ENCODE measurements around the gene KDM3A. TPM values are rescaled to one million over a fixed set of nuclear protein-coding genes. Genes with fewer than 3 reads are reported as not detected.

Gene KDM3A
- total RNA-seq, 4 donors from 2014 or later, result 22.5 to 54.3 (median 48.6) TPM

DNA sequence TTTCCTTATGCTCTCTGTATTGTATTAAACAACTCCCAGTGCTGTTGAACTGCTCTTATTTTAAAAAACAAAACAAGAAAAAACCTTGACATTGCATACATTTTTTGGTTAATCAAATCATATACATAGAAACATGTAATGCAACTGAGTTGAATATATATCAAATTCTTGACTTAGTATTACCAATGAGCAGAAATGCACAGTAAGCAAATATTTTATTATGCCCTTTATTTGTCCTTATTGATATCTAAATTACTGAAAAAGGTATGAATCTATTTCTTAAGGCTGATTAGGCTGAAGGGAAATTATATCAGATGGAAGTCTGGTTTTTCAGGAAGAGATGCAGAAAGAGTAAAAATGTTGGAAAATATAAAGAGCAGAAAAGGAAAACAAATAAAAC lies 6.9 kb upstream of the KDM3A start:
- Histone ChIP-seq H3K4me1 (no peaks in the 10 kb centered on the region), H3K27ac (no peak overlapping the region), H3K27me3 (no peaks in the 10 kb centered on the region), H3K4me3 (no peak overlapping the region), H3K36me3 (no peaks in the 10 kb centered on the region), H3K9me3 (peaks cover 0 to 11% of the 10 kb centered on the region in 2 donors)
- TF ChIP-seq, protein P1, sequence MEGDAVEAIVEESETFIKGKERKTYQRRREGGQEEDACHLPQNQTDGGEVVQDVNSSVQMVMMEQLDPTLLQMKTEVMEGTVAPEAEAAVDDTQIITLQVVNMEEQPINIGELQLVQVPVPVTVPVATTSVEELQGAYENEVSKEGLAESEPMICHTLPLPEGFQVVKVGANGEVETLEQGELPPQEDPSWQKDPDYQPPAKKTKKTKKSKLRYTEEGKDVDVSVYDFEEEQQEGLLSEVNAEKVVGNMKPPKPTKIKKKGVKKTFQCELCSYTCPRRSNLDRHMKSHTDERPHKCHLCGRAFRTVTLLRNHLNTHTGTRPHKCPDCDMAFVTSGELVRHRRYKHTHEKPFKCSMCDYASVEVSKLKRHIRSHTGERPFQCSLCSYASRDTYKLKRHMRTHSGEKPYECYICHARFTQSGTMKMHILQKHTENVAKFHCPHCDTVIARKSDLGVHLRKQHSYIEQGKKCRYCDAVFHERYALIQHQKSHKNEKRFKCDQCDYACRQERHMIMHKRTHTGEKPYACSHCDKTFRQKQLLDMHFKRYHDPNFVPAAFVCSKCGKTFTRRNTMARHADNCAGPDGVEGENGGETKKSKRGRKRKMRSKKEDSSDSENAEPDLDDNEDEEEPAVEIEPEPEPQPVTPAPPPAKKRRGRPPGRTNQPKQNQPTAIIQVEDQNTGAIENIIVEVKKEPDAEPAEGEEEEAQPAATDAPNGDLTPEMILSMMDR (IDR thresholded peaks at IDR 0.05), result no peak
- no peak for TF ChIP-seq POLR2A (IDR thresholded peaks at IDR 0.05)
- intact Hi-C loops (cut with DNase I; ENCODE audit: low total_unique reads), result no loop called here
- no peak for DNase-seq

DNA sequence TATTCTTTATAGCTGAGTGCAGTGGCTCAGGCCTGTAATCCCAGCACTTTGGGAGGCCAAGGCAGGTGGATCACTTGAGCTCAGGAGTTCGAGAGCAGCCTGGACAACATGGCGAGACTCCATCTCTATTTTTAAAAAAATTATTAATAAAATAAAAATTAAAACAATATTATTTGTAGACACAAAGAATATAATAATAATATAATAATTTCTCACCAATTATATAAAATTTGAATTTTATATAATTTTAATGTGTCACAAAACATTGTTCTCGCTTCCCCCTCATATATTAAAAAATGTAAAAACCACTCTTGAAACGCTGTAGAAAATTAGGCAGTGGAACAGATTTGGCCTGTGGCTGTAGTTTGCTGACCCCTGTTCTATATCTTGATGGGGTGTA lies 5.6 kb upstream of the KDM3A start:
- Histone ChIP-seq H3K4me3 (no peak overlapping the region), H3K27ac (no peak overlapping the region), H3K9me3 (peaks cover 0 to 24% of the 10 kb centered on the region in 2 donors), H3K4me1 (no peaks in the 10 kb centered on the region), H3K27me3 (no peaks in the 10 kb centered on the region), H3K36me3 (no peaks in the 10 kb centered on the region)
- intact Hi-C loops (cut with DNase I; ENCODE audit: low total_unique reads), result no loop called here
- no peak for TF ChIP-seq POLR2A (IDR thresholded peaks at IDR 0.05)
- TF ChIP-seq, protein P1 (IDR thresholded peaks at IDR 0.05), result no peak
- DNase-seq, result no peak

DNA sequence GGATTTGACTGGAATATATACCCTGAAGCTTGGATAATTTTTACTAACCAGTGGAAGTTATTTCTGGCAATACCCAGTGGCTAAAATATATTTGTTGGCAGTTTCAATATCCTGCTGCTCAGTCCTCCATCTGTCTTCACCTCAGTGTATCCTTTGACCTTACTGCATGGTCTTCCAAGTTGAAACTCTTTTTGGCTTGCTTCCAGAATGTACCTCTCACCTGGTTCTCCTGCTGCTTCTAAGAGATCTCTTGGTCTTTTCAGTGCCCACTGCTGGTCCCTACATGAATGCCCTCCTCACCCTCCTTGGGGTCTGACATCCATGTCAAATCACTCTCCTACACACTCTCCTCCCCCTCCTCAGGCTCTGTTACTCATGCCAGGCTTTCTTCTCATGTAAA lies 4.8 kb upstream of the KDM3A start:
- H3K9me3 ChIP-seq, result peaks cover 0 to 24% of the 10 kb centered on the region in 2 donors
- no peak for TF ChIP-seq POLR2A (IDR thresholded peaks at IDR 0.05)
- TF ChIP-seq, protein P1 (IDR thresholded peaks at IDR 0.05), result no peak
- H3K27me3 ChIP-seq, result no peaks in the 10 kb centered on the region
- no peak overlapping the region for H3K27ac ChIP-seq
- no peak for DNase-seq
- intact Hi-C loops (cut with DNase I; ENCODE audit: low total_unique reads), result no loop called here
- H3K4me3 ChIP-seq, result no peak overlapping the region
- H3K36me3 ChIP-seq, result no peaks in the 10 kb centered on the region
- no peaks in the 10 kb centered on the region for H3K4me1 ChIP-seq

DNA sequence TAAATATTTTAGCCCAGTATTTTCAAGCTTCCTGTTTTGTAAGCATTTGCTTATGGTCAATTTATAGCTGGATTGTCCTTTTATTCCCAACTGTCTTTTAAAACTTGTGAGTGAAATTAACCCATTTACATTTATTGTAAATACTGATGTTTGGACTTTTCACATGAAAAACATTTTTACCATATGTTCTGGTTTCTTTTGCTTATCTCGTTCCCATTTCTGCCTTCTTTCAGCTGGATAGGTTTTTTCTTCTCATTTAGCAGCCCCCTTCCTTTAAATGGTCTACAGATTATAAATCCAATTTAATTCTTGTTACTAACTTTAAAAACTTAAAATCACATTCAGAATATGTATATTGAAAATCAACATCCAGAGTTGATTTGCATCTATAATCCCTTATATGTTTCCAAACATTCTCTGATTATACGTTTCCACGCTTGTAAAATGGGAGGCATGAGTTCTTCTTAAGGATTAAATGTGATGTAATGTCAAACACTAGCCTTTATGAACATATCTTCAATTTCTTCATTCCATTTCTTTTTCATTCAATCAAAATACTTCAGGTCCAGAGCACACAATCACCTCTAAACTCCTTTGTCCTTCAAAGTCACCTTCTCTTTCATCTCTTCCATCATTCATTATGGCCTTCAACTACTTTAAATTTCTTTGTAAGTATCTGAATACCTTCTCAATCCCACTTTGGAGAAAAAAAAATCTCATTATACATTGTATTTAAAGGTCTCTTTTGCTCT lies 1.1 kb upstream of the KDM3A start:
- DNase-seq, result no peak
- peak overlapping the region; percentile 97 to 98 for H3K27ac ChIP-seq
- intact Hi-C loops (cut with DNase I; ENCODE audit: low total_unique reads), result loop anchor here (10.0 kb wide), 1 partner anchor 185 kb away; the partner anchor contains the start of gene RNF103
- H3K9me3 ChIP-seq, result peaks cover 0 to 24% of the 10 kb centered on the region in 2 donors
- no peaks in the 10 kb centered on the region for H3K27me3 ChIP-seq
- H3K4me3 ChIP-seq, result peak overlapping the region in 1 of 2 donors; percentile 81
- no peaks in the 10 kb centered on the region for H3K36me3 ChIP-seq
- TF ChIP-seq, protein P1 (IDR thresholded peaks at IDR 0.05), result no peak
- no peak for TF ChIP-seq POLR2A (IDR thresholded peaks at IDR 0.05)
- peaks cover 15 to 18% of the 10 kb centered on the region in 2 donors for H3K4me1 ChIP-seq

DNA sequence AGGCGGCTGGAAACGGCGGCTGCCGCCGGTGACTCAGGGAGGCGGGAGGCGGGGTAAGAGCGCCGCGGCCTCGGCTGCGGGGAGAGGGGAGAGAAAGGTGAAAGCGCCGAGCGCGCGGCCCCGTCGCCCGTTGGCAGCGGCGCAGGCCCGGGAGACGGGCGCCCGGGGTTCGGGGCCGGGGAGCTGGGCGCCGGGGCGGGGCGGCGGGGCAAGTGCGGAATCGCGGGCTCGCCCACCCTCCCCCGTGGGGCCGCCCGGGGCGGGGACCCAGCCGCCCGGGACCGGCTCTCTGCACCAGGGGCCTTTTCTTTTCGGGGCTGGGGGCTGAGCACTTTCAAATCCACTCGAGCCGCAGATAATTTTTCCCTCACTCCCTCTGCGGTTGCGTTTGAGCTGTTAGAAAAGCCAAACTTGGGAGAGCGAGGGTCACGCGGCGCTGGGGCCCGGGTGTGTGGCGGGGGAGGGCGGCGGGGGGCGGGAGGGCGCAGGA lies 266 bp downstream of the KDM3A start:
- TF ChIP-seq, protein P1 (IDR thresholded peaks at IDR 0.05), result no peak
- TF ChIP-seq POLR2A (IDR thresholded peaks at IDR 0.05), result peak; percentile 97 to 98
- Histone ChIP-seq H3K27me3 (no peaks in the 10 kb centered on the region), H3K4me1 (peaks cover 15 to 18% of the 10 kb centered on the region in 2 donors), H3K9me3 (peaks cover 0 to 24% of the 10 kb centered on the region in 2 donors), H3K4me3 (peak overlapping the region; percentile 81 to 86), H3K36me3 (no peaks in the 10 kb centered on the region), H3K27ac (peak overlapping the region; percentile 97 to 98)
- no peak for DNase-seq
- intact Hi-C loops (cut with DNase I; ENCODE audit: low total_unique reads), result loop anchor here (10.0 kb wide), 1 partner anchor 183 kb away; the partner anchor contains the start of gene RNF103
